GM12878 (cell line): ENCODE data around the gene ACCS. TPM values are rescaled to one million over a fixed set of nuclear protein-coding genes. Genes with fewer than 3 reads are reported as not detected.
A peak's percentile ranks its signal among the peaks of the same experiment; 100 is the strongest.

Experiments used
- ATAC-seq: fragments of 200-7000 bp; cut with Tn5 transposase; 3 replicates; pipeline ENCODE4 v1.9.1; 2020; ENCODE audit warnings: mild to moderate bottlenecking, moderate library complexity
- BruUV-seq: library from RNA; stranded (reverse); fragments of 400-500 nt; replicated peaks from 2 replicates; lab custom pipeline; 2021; lab: Mats Ljungman, UMichigan
- CTCF ChIA-PET: fragments of 300-600 bp; sonication (Branson Sonifier 250); formaldehyde crosslinking; extraction: SDS; loops from one replicate; lab custom pipeline; 2021; ENCODE audit warnings: inconsistent platforms; lab: Yijun Ruan, JAX
- POLR2A ChIA-PET: fragments of 350-600 bp; formaldehyde crosslinking; extraction: SDS; loops from one replicate; lab custom pipeline; 2021; ENCODE audit warnings: inconsistent platforms; lab: Charles Lee
- RAD21 ChIA-PET: fragments of 300-600 bp; sonication (Branson Sonifier 250); formaldehyde crosslinking; loops from one replicate; lab custom pipeline; 2023; ENCODE audit warnings: antibody characterized with exemption; ENCODE audit not compliant: unreplicated experiment; lab: Charles Lee
- SMC1A ChIA-PET: fragments of 300-600 bp; sonication (Branson Sonifier 250); formaldehyde crosslinking; loops from one replicate; lab custom pipeline; 2023; ENCODE audit not compliant: unreplicated experiment, uncharacterized antibody; lab: Charles Lee
- DNase-seq: peaks from one replicate; pipeline ENCODE4 v3.0.0-alpha.2; 2011; ENCODE audit warnings: low read depth, low spot score
- FAIRE-seq: peaks from 3 replicates; lab custom pipeline; 2011; peaks lifted over from hg19 to GRCh38; lab: Jason Lieb, UNC
- H2AFZ ChIP-seq: 2 replicates; pipeline ENCODE4 v1.6.0; 2011; ENCODE audit warnings: low read depth, low read length, control low read depth; ENCODE audit not compliant: control insufficient read depth
- H3K27ac ChIP-seq: 2 replicates; pipeline ENCODE4 v1.5.1; 2011; ENCODE audit warnings: control low read depth; ENCODE audit not compliant: control insufficient read depth, insufficient read depth
- H3K27me3 ChIP-seq, 2 experiments: replicated peaks in 1 of 2; 2 replicates each; pipeline versions ENCODE4 v1.6.0 to v1.6.1; 2011; ENCODE audit warnings: low read length in 1 of 2; ENCODE audit not compliant: control insufficient read depth in 2 of 2, insufficient read depth in 2 of 2
- H3K36me3 ChIP-seq, 2 experiments: 2 replicates each; pipeline ENCODE4 v1.5.1; 2011; ENCODE audit warnings: low read length in 1 of 2; ENCODE audit not compliant: control insufficient read depth in 2 of 2, insufficient read depth in 2 of 2
- H3K4me1 ChIP-seq: 2 replicates; pipeline ENCODE4 v1.6.1; 2011; ENCODE audit warnings: mild to moderate bottlenecking, low read length, moderate library complexity, mixed read lengths; ENCODE audit not compliant: control insufficient read depth, insufficient read depth
- H3K4me2 ChIP-seq: 2 replicates; pipeline ENCODE4 v1.6.0; 2011; ENCODE audit warnings: control low read depth; ENCODE audit not compliant: control insufficient read depth, insufficient read depth
- H3K4me3 ChIP-seq: fragments of 200-600 bp; sonication (generic); 2 replicates; pipeline ENCODE4 v1.5.1; 2016
- H3K79me2 ChIP-seq: 2 replicates; pipeline ENCODE4 v1.6.0; 2011; ENCODE audit warnings: low read length; ENCODE audit not compliant: control insufficient read depth, insufficient read depth
- H3K9ac ChIP-seq: 2 replicates; pipeline ENCODE4 v1.8.0; 2011; ENCODE audit warnings: low read length, control low read depth, mixed read lengths; ENCODE audit not compliant: control insufficient read depth, insufficient read depth
- H3K9me3 ChIP-seq: replicated peaks from 3 replicates; pipeline ENCODE4 v1.5.1; 2011; ENCODE audit warnings: mild to moderate bottlenecking, low read length; ENCODE audit not compliant: control insufficient read depth, insufficient read depth
- H4K20me1 ChIP-seq: 2 replicates; pipeline ENCODE4 v1.6.0; 2011; ENCODE audit not compliant: control insufficient read depth, insufficient read depth
- KDM1A ChIP-seq: fragments of 200-600 bp; sonication (generic); IDR thresholded peaks from 2 replicates; pipeline ENCODE4 v1.6.1; 2016; ENCODE audit warnings: borderline replicate concordance
- NFIC ChIP-seq: IDR thresholded peaks from 2 replicates; pipeline ENCODE4 v1.6.1; 2012; ENCODE audit warnings: low read depth, mild to moderate bottlenecking, inconsistent platforms, low read length, moderate library complexity
- RAD21 ChIP-seq: IDR thresholded peaks from 2 replicates; pipeline ENCODE4 v1.6.1; 2011; ENCODE audit warnings: mild to moderate bottlenecking, low read depth, low read length, moderate library complexity; ENCODE audit not compliant: insufficient read depth
- SMC3 ChIP-seq: IDR thresholded peaks from 2 replicates; pipeline ENCODE4 v1.6.1; 2011; ENCODE audit warnings: low read length, improper control_type of control experiment, borderline replicate concordance
- SPI1 ChIP-seq: IDR thresholded peaks from 2 replicates; pipeline ENCODE4 v1.6.1; 2011; ENCODE audit warnings: low read depth, mild to moderate bottlenecking, low read length, moderate library complexity, borderline replicate concordance; ENCODE audit not compliant: insufficient read depth
- SUZ12 ChIP-seq: fragments of 200-600 bp; sonication (generic); IDR thresholded peaks from one replicate; pipeline ENCODE4 v1.6.1; 2018; ENCODE audit warnings: antibody characterized with exemption, mild to moderate bottlenecking; ENCODE audit not compliant: unreplicated experiment
- USF1 ChIP-seq: IDR thresholded peaks from 2 replicates; pipeline ENCODE4 v1.6.1; 2011; ENCODE audit warnings: borderline replicate concordance, low read depth, mild to moderate bottlenecking, moderate library complexity, mixed read lengths, low read length; ENCODE audit not compliant: insufficient read depth; ENCODE audit errors: extremely low read length
- ZNF217 ChIP-seq: fragments of 450-650 bp; IDR thresholded peaks from 2 replicates; pipeline ENCODE4 v1.6.1; 2017; ENCODE audit warnings: antibody characterized with exemption, mild to moderate bottlenecking
- WGBS: methylation state at CpG from one replicate; pipeline ENCODE4 v1.1.6; 2016; ENCODE audit warnings: low lambda C conversion rate; ENCODE audit not compliant: insufficient replicate concordance, insufficient coverage; ENCODE audit errors: missing lambda C conversion rate; 5-methylcytosine and 5-hydroxymethylcytosine counted together
- in situ Hi-C: fragments of 300-500 bp; cut with MboI; formaldehyde crosslinking; loops from 9 replicates; pipeline ENCODE4 v1.14.3; 2018; ENCODE audit warnings: mixed read lengths
- intact Hi-C: fragments of 100-400 bp; cut with micrococcal nuclease; formaldehyde crosslinking; loops from one replicate; pipeline ENCODE4 v1.14.2; 2022; ENCODE audit not compliant: unreplicated experiment
- polyA plus RNA-seq, 11 experiments: library from polyadenylated mRNA; depleted of rRNA in 4 of 11; unstranded in 6 of 11; stranded (reverse) in 5 of 11; fragments of >200 nt; fragmentation: Nextera tagmentation in 4 of 11; fragmentation: Illumina TruSeq in 1 of 11; extraction: Ambion mirVana in 4 of 11; extraction: Trizol in 1 of 11; gene quantifications; 1 replicate in 1 of 11; 2 replicates in 10 of 11; pipeline versions ENCODE4 v1.2.1 to v1.2.3, GENCODE V29; 2011 to 2016; ENCODE audit warnings: inconsistent platforms in 2 of 11, missing spikeins in 2 of 11, low read depth in 1 of 11
- total RNA-seq, 4 experiments: library from RNA; depleted of rRNA in 3 of 4; stranded (reverse); fragments of >200 nt in 3 of 4; fragmentation: Illumina TruSeq in 1 of 4; extraction: Trizol in 1 of 4; gene quantifications; 2 replicates each; pipeline versions ENCODE4 v1.2.1 to v1.2.3, GENCODE V29; 2013 to 2021
- TF ChIP-seq, protein P1 (sequence below), 3 experiments: IDR thresholded peaks in 2 of 3; conservative IDR thresholded peaks in 1 of 3; 2 replicates each; pipeline ENCODE4 v1.5.1; 2011; ENCODE audit warnings: low read depth in 3 of 3, low read length in 3 of 3, mild to moderate bottlenecking in 3 of 3, control low read depth in 2 of 3, moderate library complexity in 2 of 3, inconsistent platforms in 1 of 3, mixed read lengths in 1 of 3; ENCODE audit not compliant: control insufficient read depth in 2 of 3, insufficient read depth in 1 of 3; ENCODE audit errors: extremely low read depth in 1 of 3

Gene ACCS
- total and polyA plus RNA-seq, 10 of the 15 experiments (the other 5 are each of a cell fraction or from before 2014, with no cell fraction given), result 4.8 to 35.9 (median 17.0) TPM

GRCh38 chr11:44130751-44131150, 64.7 kb downstream of the ACCS start:
- FAIRE-seq (peak; percentile 18), DNase-seq (no peak), ATAC-seq (no peak)
- RAD21 ChIA-PET, result no interaction called here
- Histone ChIP-seq H3K9me3 (no peaks in the 10 kb centered on the region), H3K9ac (no peak overlapping the region), H3K36me3 (peaks cover 0 to 4% of the 10 kb centered on the region in 2 experiments; a peak in 1 of 4 replicates), H4K20me1 (no peaks in the 10 kb centered on the region), H3K79me2 (no peaks in the 10 kb centered on the region), H3K4me3 (no peak overlapping the region), H3K27me3 (no peaks in the 10 kb centered on the region), H3K27ac (no peak overlapping the region), H2AFZ (no peak overlapping the region), H3K4me1 (no peaks in the 10 kb centered on the region), H3K4me2 (no peak overlapping the region)
- intact Hi-C loops (no loop called here), in situ Hi-C loops (no loop called here)
- SMC1A ChIA-PET, result no interaction called here
- TF ChIP-seq SPI1, result no peak
- CTCF ChIA-PET, result interaction anchor here (0.6 to 0.8 kb wide), 2 partner anchors 10 to 403 kb away, joined by 3 read pairs; no protein-coding TSS in a partner anchor
- POLR2A ChIA-PET, result no interaction called here
- no TSS peak for BruUV-seq
- 100% methylated on average over 6 of the region's 6 CpGs for WGBS

DNA sequence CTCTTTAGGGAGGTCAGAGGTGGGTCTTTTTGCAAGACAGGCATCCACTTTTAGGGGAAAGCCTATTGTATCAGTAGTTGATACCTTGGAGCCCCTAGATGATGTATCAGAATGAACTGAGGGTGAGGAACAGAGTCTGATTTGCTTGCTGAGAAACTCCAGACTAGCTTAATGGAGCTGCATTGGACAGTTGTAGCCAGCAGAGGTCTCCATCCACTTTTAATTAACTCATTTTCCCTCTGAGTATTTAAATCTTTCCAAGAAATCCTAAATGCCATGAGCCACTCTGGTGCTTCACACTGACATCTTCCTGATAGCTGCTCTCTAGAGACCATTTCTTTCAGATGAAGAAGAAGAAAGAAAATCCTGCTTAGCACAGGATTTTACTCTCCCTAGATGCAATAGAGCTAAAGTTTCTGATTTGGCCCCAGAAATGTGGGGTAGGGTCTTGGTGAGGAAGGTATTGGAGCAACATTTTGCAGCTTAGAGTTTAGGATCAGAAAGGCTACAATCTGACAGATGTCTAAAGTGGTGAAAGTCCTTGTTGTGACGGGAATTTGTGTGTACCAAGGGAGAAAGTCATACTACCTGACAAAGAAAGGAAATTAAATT, 67.4 kb downstream of the ACCS start:
- peaks cover 0 to 4% of the 10 kb centered on the region in 2 experiments; a peak in 1 of 4 replicates for H3K36me3 ChIP-seq
- H3K79me2 ChIP-seq, result no peaks in the 10 kb centered on the region
- peak; percentile 55; the same call in 2 of the 3 replicates for ATAC-seq
- no peak for FAIRE-seq
- no peaks in the 10 kb centered on the region for H3K4me1 ChIP-seq
- intact Hi-C loops, result loop anchor here (1.0 kb wide), 1 partner anchor 405 kb away; no protein-coding TSS in a partner anchor
- H3K9me3 ChIP-seq, result no peaks in the 10 kb centered on the region
- H2AFZ ChIP-seq, result no peak overlapping the region
- H3K9ac ChIP-seq, result no peak overlapping the region
- no TSS peak for BruUV-seq
- H3K4me2 ChIP-seq, result no peak overlapping the region
- TF ChIP-seq NFIC, result no peak
- TF ChIP-seq SUZ12, result no peak
- TF ChIP-seq SMC3, result peak; percentile 21; the same call in 1 of the 2 replicates
- TF ChIP-seq USF1, result no peak
- peak; percentile 52 for TF ChIP-seq RAD21
- TF ChIP-seq KDM1A, result no peak
- TF ChIP-seq ZNF217, result no peak
- TF ChIP-seq, protein P1, sequence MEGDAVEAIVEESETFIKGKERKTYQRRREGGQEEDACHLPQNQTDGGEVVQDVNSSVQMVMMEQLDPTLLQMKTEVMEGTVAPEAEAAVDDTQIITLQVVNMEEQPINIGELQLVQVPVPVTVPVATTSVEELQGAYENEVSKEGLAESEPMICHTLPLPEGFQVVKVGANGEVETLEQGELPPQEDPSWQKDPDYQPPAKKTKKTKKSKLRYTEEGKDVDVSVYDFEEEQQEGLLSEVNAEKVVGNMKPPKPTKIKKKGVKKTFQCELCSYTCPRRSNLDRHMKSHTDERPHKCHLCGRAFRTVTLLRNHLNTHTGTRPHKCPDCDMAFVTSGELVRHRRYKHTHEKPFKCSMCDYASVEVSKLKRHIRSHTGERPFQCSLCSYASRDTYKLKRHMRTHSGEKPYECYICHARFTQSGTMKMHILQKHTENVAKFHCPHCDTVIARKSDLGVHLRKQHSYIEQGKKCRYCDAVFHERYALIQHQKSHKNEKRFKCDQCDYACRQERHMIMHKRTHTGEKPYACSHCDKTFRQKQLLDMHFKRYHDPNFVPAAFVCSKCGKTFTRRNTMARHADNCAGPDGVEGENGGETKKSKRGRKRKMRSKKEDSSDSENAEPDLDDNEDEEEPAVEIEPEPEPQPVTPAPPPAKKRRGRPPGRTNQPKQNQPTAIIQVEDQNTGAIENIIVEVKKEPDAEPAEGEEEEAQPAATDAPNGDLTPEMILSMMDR (IDR thresholded peaks at IDR 0.05 in 2 of 3, conservative IDR thresholded peaks at IDR 0.05 in 1 of 3; ENCODE audit: control insufficient read depth in 2 of 3, extremely low read depth in 1 of 3, insufficient read depth in 1 of 3, low read depth in 3 of 3, low read length in 3 of 3), result peak; percentile 52 to 63 (median 59)
- ChIA-PET CTCF (interaction anchor here (0.6 to 3.4 kb wide), 29 partner anchors 8 to 406 kb away, joined by 3 to 21 read pairs (median 4); partner anchors contain the start of gene EXT2), POLR2A (no interaction called here), RAD21 (interaction anchor here (1.1 to 2.2 kb wide), 6 partner anchors 24 to 406 kb away, joined by 3 to 7 read pairs (median 4); no protein-coding TSS in a partner anchor), SMC1A (interaction anchor here (0.8 to 1.6 kb wide), 10 partner anchors 9 to 406 kb away, joined by 3 to 8 read pairs (median 4); no protein-coding TSS in a partner anchor)
- H3K4me3 ChIP-seq, result no peak overlapping the region
- 100% methylated on average over 1 of the region's 1 CpG for WGBS
- no peaks in the 10 kb centered on the region for H3K27me3 ChIP-seq
- H3K27ac ChIP-seq, result no peak overlapping the region
- no peak for DNase-seq
- in situ Hi-C loops, result no loop called here
- no peaks in the 10 kb centered on the region for H4K20me1 ChIP-seq
